ENCODE results near the gene LRRC41.
A peak's percentile ranks its signal among the peaks of the same experiment; 100 is the strongest.
"Not testable (repeated sequence)": the region's sequence is repeated elsewhere in the genome, so short reads cannot be mapped to it uniquely, and the experiment has no call there.

The LRRC41 gene

GRCh38 chr1:46303038-46303871, at the start of gene LRRC41, which contains the start of gene UQCRH:
LRRC41 (minus strand) TSS chr1:46303616; CDS start chr1:46303322, 294 bp downstream.
UQCRH (plus strand) TSS chr1:46303698; CDS start chr1:46303767, 69 bp downstream.
- DNase-seq (ENCODE audit: low read depth): peak; percentile 82

GRCh38 chr1:46352363-46352762, 48.9 kb upstream of the LRRC41 start:
- no peak for DNase-seq (ENCODE audit: low read depth)

GRCh38 chr1:46345281-46345680, 41.9 kb upstream of the LRRC41 start:
- no peak for DNase-seq (ENCODE audit: low read depth)

GRCh38 chr1:46344481-46344880, 41.1 kb upstream of the LRRC41 start:
- DNase-seq (ENCODE audit: low read depth): no peak

GRCh38 chr1:46343705-46344104, 40.3 kb upstream of the LRRC41 start:
- DNase-seq (ENCODE audit: low read depth): no peak

- no peak for DNase-seq (ENCODE audit: low read depth)
Observed at GRCh38 chr1:46343351-46343695, 39.9 kb upstream of the LRRC41 start.

GRCh38 chr1:46342677-46343350, 39.4 kb upstream of the LRRC41 start:
- no peak for DNase-seq (ENCODE audit: low read depth)

- no peak for DNase-seq (ENCODE audit: low read depth)
Observed at GRCh38 chr1:46342084-46342656, 38.8 kb upstream of the LRRC41 start.

- DNase-seq (ENCODE audit: low read depth): no peak
Observed at GRCh38 chr1:46341222-46342083, 38.0 kb upstream of the LRRC41 start.

- DNase-seq (ENCODE audit: low read depth): peak; percentile 75
Observed at GRCh38 chr1:46340404-46341221, 37.2 kb upstream of the LRRC41 start, which contains the start of gene NSUN4. NSUN4 (plus strand) TSS chr1:46340807; CDS start chr1:46340827, 20 bp downstream.

- DNase-seq (ENCODE audit: low read depth): not testable (repeated sequence)
Observed at GRCh38 chr1:46337409-46337808, 34.0 kb upstream of the LRRC41 start.

GRCh38 chr1:46335081-46335480, 31.7 kb upstream of the LRRC41 start:
- DNase-seq (ENCODE audit: low read depth): no peak

GRCh38 chr1:46334030-46334384, 30.6 kb upstream of the LRRC41 start:
- DNase-seq (ENCODE audit: low read depth): no peak

- no peak for DNase-seq (ENCODE audit: low read depth)
Observed at GRCh38 chr1:46333300-46334029, 30.0 kb upstream of the LRRC41 start.

- DNase-seq (ENCODE audit: low read depth): not testable (repeated sequence)
Observed at GRCh38 chr1:46331786-46332540, 28.5 kb upstream of the LRRC41 start.

GRCh38 chr1:46330381-46330780, 27.0 kb upstream of the LRRC41 start:
- not testable (repeated sequence) for DNase-seq (ENCODE audit: low read depth)

GRCh38 chr1:46329807-46330206, 26.4 kb upstream of the LRRC41 start:
- DNase-seq (ENCODE audit: low read depth): not testable (repeated sequence)

- DNase-seq (ENCODE audit: low read depth): not testable (repeated sequence)
Observed at GRCh38 chr1:46328182-46328581, 24.8 kb upstream of the LRRC41 start.

GRCh38 chr1:46325285-46326076, 22.1 kb upstream of the LRRC41 start:
- not testable (repeated sequence) for DNase-seq (ENCODE audit: low read depth)

All from GM04503 (cell line).